ENCODE data around the gene DMC1. TPM values are rescaled to one million over a fixed set of nuclear protein-coding genes. Genes with fewer than 3 reads are reported as not detected.
"Not testable (repeated sequence)": the region's sequence is repeated elsewhere in the genome, so short reads cannot be mapped to it uniquely, and the experiment has no call there.

DMC1 gene
- 1 to 10 TPM in 1 of 3 donors, under 1 TPM in 1, not detected in 1; 0.33 to 1.5 TPM for polyA plus RNA-seq

- Mint-ChIP-seq H3K36me3 (no peaks in the 10 kb centered on the region), H3K4me3 (peak within 1 kb of the TSS; percentile 82 to 97 (median 92)), H3K27ac (peak within 1 kb of the TSS; percentile 71 to 93 (median 86)), H3K9me3 (no peaks in the 10 kb centered on the region), H3K27me3 (ENCODE audit: low read depth in 3 of 3) (peaks cover 1 to 8% (median 3%) of the 10 kb centered on the region in 3 donors), H3K4me1 (peaks cover 15 to 18% of the 10 kb centered on the region in 2 donors)
- peak; percentile 82 to 87 (median 86) for DNase-seq
These were observed at the start of gene DMC1 for GRCh38 chr22:38569972-38570778. TSS of gene DMC1 (minus strand) at chr22:38570183. CDS start at chr22:38568256, 1,927 bp downstream.

- H3K27me3 Mint-ChIP-seq (ENCODE audit: low read depth in 3 of 3), result peaks cover 2 to 17% (median 9%) of the 10 kb centered on the region in 3 donors
- DNase-seq, result no peak
- peaks cover 3% of the 10 kb centered on the region in 3 donors for H3K36me3 Mint-ChIP-seq
These were observed 48.7 kb upstream of the DMC1 start for GRCh38 chr22:38618682-38619081.

GRCh38 chr22:38618258-38618657, 48.3 kb upstream of the DMC1 start:
- Mint-ChIP-seq H3K9me3 (peaks cover 0 to 9% (median 5%) of the 10 kb centered on the region in 6 donors), H3K4me3 (no peak overlapping the region), H3K27ac (no peak overlapping the region), H3K4me1 (no peaks in the 10 kb centered on the region), H3K27me3 (ENCODE audit: low read depth in 3 of 3) (peaks cover 2 to 17% (median 9%) of the 10 kb centered on the region in 3 donors), H3K36me3 (peaks cover 3% of the 10 kb centered on the region in 3 donors)
- no peak for DNase-seq

More at GRCh38 chr22:38618682-38619081, 48.7 kb upstream of the DMC1 start:
- Mint-ChIP-seq H3K9me3 (peaks cover 0 to 9% (median 5%) of the 10 kb centered on the region in 6 donors), H3K4me3 (no peak overlapping the region), H3K27ac (no peak overlapping the region), H3K4me1 (no peaks in the 10 kb centered on the region)

- not testable (repeated sequence) for H3K36me3 Mint-ChIP-seq, H3K4me3 Mint-ChIP-seq, H3K9me3 Mint-ChIP-seq, H3K4me1 Mint-ChIP-seq, DNase-seq, H3K27ac Mint-ChIP-seq
- peaks cover 2 to 17% (median 6%) of the 10 kb centered on the region in 3 donors for H3K27me3 Mint-ChIP-seq (ENCODE audit: low read depth in 3 of 3)
These were observed 45.1 kb upstream of the DMC1 start for GRCh38 chr22:38615064-38615405.

- no peak for DNase-seq
- H3K27ac Mint-ChIP-seq, result no peak overlapping the region
- H3K4me3 Mint-ChIP-seq, result no peak overlapping the region
- no peaks in the 10 kb centered on the region for H3K4me1 Mint-ChIP-seq
- H3K9me3 Mint-ChIP-seq, result peaks cover 0 to 9% (median 5%) of the 10 kb centered on the region in 6 donors
- H3K27me3 Mint-ChIP-seq (ENCODE audit: low read depth in 3 of 3), result peaks cover 0 to 17% (median 6%) of the 10 kb centered on the region in 3 donors
- peaks cover 3% of the 10 kb centered on the region in 3 donors for H3K36me3 Mint-ChIP-seq
These were observed 44.5 kb upstream of the DMC1 start for GRCh38 chr22:38614332-38615063.

GRCh38 chr22:38613588-38613987, 43.6 kb upstream of the DMC1 start:
- Mint-ChIP-seq H3K27me3 (ENCODE audit: low read depth in 3 of 3) (peaks cover 2 to 16% (median 6%) of the 10 kb centered on the region in 3 donors), H3K36me3 (peaks cover 0 to 3% (median 3%) of the 10 kb centered on the region in 3 donors), H3K27ac (no peak overlapping the region), H3K4me3 (no peak overlapping the region), H3K9me3 (peaks cover 0 to 9% (median 4%) of the 10 kb centered on the region in 6 donors), H3K4me1 (no peaks in the 10 kb centered on the region)
- no peak for DNase-seq

- H3K27ac Mint-ChIP-seq, result no peak overlapping the region
- no peaks in the 10 kb centered on the region for H3K4me1 Mint-ChIP-seq
- no peak overlapping the region for H3K4me3 Mint-ChIP-seq
- H3K36me3 Mint-ChIP-seq, result no peaks in the 10 kb centered on the region
- DNase-seq, result no peak
- peaks cover 2 to 12% (median 7%) of the 10 kb centered on the region in 3 donors for H3K27me3 Mint-ChIP-seq (ENCODE audit: low read depth in 3 of 3)
- H3K9me3 Mint-ChIP-seq, result no peaks in the 10 kb centered on the region
These were observed 42.4 kb upstream of the DMC1 start for GRCh38 chr22:38612217-38613006.

GRCh38 chr22:38611559-38611958, 41.6 kb upstream of the DMC1 start:
- Mint-ChIP-seq H3K36me3 (no peaks in the 10 kb centered on the region), H3K27ac (no peak overlapping the region), H3K9me3 (no peaks in the 10 kb centered on the region), H3K4me3 (no peak overlapping the region), H3K4me1 (no peaks in the 10 kb centered on the region), H3K27me3 (ENCODE audit: low read depth in 3 of 3) (peaks cover 2 to 12% (median 7%) of the 10 kb centered on the region in 3 donors)
- DNase-seq, result no peak

- Mint-ChIP-seq H3K4me1 (no peaks in the 10 kb centered on the region), H3K27me3 (ENCODE audit: low read depth in 3 of 3) (peaks cover 2 to 12% (median 5%) of the 10 kb centered on the region in 3 donors), H3K9me3 (no peaks in the 10 kb centered on the region), H3K27ac (no peak overlapping the region), H3K4me3 (no peak overlapping the region), H3K36me3 (no peaks in the 10 kb centered on the region)
- no peak for DNase-seq
These were observed 40.3 kb upstream of the DMC1 start for GRCh38 chr22:38610234-38610633.

GRCh38 chr22:38608992-38609750, 39.2 kb upstream of the DMC1 start:
- H3K36me3 Mint-ChIP-seq, result no peaks in the 10 kb centered on the region

GRCh38 chr22:38607680-38608079, 37.7 kb upstream of the DMC1 start:
- Mint-ChIP-seq H3K4me1 (no peaks in the 10 kb centered on the region), H3K27me3 (ENCODE audit: low read depth in 3 of 3) (peaks cover 2 to 9% (median 3%) of the 10 kb centered on the region in 3 donors), H3K36me3 (no peaks in the 10 kb centered on the region), H3K27ac (no peak overlapping the region), H3K9me3 (no peaks in the 10 kb centered on the region), H3K4me3 (no peak overlapping the region)
- no peak for DNase-seq

More at GRCh38 chr22:38608992-38609750, 39.2 kb upstream of the DMC1 start:
- no peak overlapping the region for H3K4me3 Mint-ChIP-seq
- H3K4me1 Mint-ChIP-seq, result no peaks in the 10 kb centered on the region
- no peaks in the 10 kb centered on the region for H3K9me3 Mint-ChIP-seq
- DNase-seq, result no peak
- H3K27ac Mint-ChIP-seq, result no peak overlapping the region
- peaks cover 2 to 9% (median 3%) of the 10 kb centered on the region in 3 donors for H3K27me3 Mint-ChIP-seq (ENCODE audit: low read depth in 3 of 3)

- no peak for DNase-seq
- Mint-ChIP-seq H3K36me3 (no peaks in the 10 kb centered on the region), H3K4me1 (no peaks in the 10 kb centered on the region), H3K27ac (no peak overlapping the region), H3K4me3 (no peak overlapping the region), H3K9me3 (no peaks in the 10 kb centered on the region), H3K27me3 (ENCODE audit: low read depth in 3 of 3) (peaks cover 0 to 7% (median 7%) of the 10 kb centered on the region in 3 donors)
These were observed 32.2 kb upstream of the DMC1 start for GRCh38 chr22:38602166-38602565.

- no peak for DNase-seq
- Mint-ChIP-seq H3K27me3 (ENCODE audit: low read depth in 3 of 3) (peaks cover 0 to 9% (median 2%) of the 10 kb centered on the region in 3 donors), H3K27ac (no peak overlapping the region), H3K9me3 (no peaks in the 10 kb centered on the region), H3K4me1 (no peaks in the 10 kb centered on the region), H3K36me3 (no peaks in the 10 kb centered on the region), H3K4me3 (no peak overlapping the region)
These were observed 31.3 kb upstream of the DMC1 start for GRCh38 chr22:38601221-38601764.

Data from immature natural killer cell (primary cell).